KMS-11 (cell line): ENCODE results near the gene THAP8.

ENCODE experiments used
- H2AFZ ChIP-seq: fragments of 200-600 bp; sonication (generic); 2 replicates; pipeline ENCODE4 v1.6.1; 2016; ENCODE audit warnings: antibody characterized with exemption, mixed run types, low read depth
- H3K27ac ChIP-seq: fragments of 200-600 bp; sonication (generic); 2 replicates; pipeline ENCODE4 v1.6.1; 2016; ENCODE audit warnings: mild to moderate bottlenecking, mixed run types
- H3K27me3 ChIP-seq: fragments of 200-600 bp; sonication (generic); 2 replicates; pipeline ENCODE4 v1.6.1; 2017; ENCODE audit warnings: mild to moderate bottlenecking, low read depth, mixed run types, moderate library complexity; ENCODE audit not compliant: insufficient read depth
- H3K36me3 ChIP-seq: fragments of 200-600 bp; sonication (generic); 2 replicates; pipeline ENCODE4 v1.6.1; 2017; ENCODE audit warnings: mild to moderate bottlenecking, mixed run types; ENCODE audit not compliant: insufficient read depth
- H3K4me1 ChIP-seq: fragments of 200-600 bp; sonication (generic); 2 replicates; pipeline ENCODE4 v1.6.1; 2016; ENCODE audit warnings: mild to moderate bottlenecking, low read depth, mixed run types; ENCODE audit not compliant: poor library complexity, severe bottlenecking
- H3K4me2 ChIP-seq: fragments of 200-600 bp; sonication (generic); 2 replicates; pipeline ENCODE4 v1.7.0; 2016; ENCODE audit warnings: mild to moderate bottlenecking, mixed run types
- H3K4me3 ChIP-seq: fragments of 200-600 bp; sonication (generic); IDR thresholded peaks from 2 replicates; pipeline ENCODE4 v1.6.1; 2017; ENCODE audit warnings: low read depth, low read length, mixed read lengths; ENCODE audit not compliant: insufficient read depth
- H3K79me2 ChIP-seq: fragments of 200-600 bp; sonication (generic); 2 replicates; pipeline ENCODE4 v1.6.1; 2016; ENCODE audit warnings: low read depth, mixed run types; ENCODE audit not compliant: insufficient read depth
- H3K9ac ChIP-seq: fragments of 200-600 bp; sonication (generic); 2 replicates; pipeline ENCODE4 v1.6.1; 2016; ENCODE audit warnings: mild to moderate bottlenecking, mixed run types
- H4K20me1 ChIP-seq: fragments of 200-600 bp; sonication (generic); 2 replicates; pipeline ENCODE4 v1.6.1; 2016; ENCODE audit warnings: mild to moderate bottlenecking, mixed run types; ENCODE audit not compliant: insufficient read depth
- TF ChIP-seq, protein P1 (sequence below): fragments of 200-600 bp; sonication (generic); conservative IDR thresholded peaks from 2 replicates; pipeline ENCODE4 v1.6.1; 2017; ENCODE audit warnings: low read depth, mild to moderate bottlenecking, antibody characterized with exemption, low read length, moderate library complexity, mixed read lengths

The THAP8 gene

GRCh38 chr19:36092566-36092965 is 38.5 kb upstream of the THAP8 start:
- H3K36me3 ChIP-seq: peaks cover 3% of the 10 kb centered on the region; the same call in 1 of the 2 replicates
- H3K9ac ChIP-seq: no peak overlapping the region
- no peaks in the 10 kb centered on the region for H3K4me1 ChIP-seq
- H2AFZ ChIP-seq: no peak overlapping the region
- no peak overlapping the region for H3K4me3 ChIP-seq
- H3K4me2 ChIP-seq: no peak overlapping the region
- no peak overlapping the region for H3K27ac ChIP-seq
- H3K27me3 ChIP-seq: no peaks in the 10 kb centered on the region
- no peaks in the 10 kb centered on the region for H4K20me1 ChIP-seq
- TF ChIP-seq, protein P1, sequence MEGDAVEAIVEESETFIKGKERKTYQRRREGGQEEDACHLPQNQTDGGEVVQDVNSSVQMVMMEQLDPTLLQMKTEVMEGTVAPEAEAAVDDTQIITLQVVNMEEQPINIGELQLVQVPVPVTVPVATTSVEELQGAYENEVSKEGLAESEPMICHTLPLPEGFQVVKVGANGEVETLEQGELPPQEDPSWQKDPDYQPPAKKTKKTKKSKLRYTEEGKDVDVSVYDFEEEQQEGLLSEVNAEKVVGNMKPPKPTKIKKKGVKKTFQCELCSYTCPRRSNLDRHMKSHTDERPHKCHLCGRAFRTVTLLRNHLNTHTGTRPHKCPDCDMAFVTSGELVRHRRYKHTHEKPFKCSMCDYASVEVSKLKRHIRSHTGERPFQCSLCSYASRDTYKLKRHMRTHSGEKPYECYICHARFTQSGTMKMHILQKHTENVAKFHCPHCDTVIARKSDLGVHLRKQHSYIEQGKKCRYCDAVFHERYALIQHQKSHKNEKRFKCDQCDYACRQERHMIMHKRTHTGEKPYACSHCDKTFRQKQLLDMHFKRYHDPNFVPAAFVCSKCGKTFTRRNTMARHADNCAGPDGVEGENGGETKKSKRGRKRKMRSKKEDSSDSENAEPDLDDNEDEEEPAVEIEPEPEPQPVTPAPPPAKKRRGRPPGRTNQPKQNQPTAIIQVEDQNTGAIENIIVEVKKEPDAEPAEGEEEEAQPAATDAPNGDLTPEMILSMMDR: no peak
- no peaks in the 10 kb centered on the region for H3K79me2 ChIP-seq

- Histone ChIP-seq H3K36me3 (peaks cover 3% of the 10 kb centered on the region; the same call in 1 of the 2 replicates), H2AFZ (no peak overlapping the region)
Observed at GRCh38 chr19:36090910-36091695, 37.0 kb upstream of the THAP8 start.

GRCh38 chr19:36089847-36090246 is 35.8 kb upstream of the THAP8 start:
- Histone ChIP-seq H3K9ac (no peak overlapping the region), H3K27ac (no peak overlapping the region), H3K4me2 (no peak overlapping the region), H4K20me1 (no peaks in the 10 kb centered on the region), H3K36me3 (peaks cover 3% of the 10 kb centered on the region; the same call in 1 of the 2 replicates), H3K4me1 (no peaks in the 10 kb centered on the region), H3K4me3 (no peak overlapping the region), H2AFZ (no peak overlapping the region), H3K27me3 (no peaks in the 10 kb centered on the region), H3K79me2 (no peaks in the 10 kb centered on the region)
- TF ChIP-seq, protein P1: no peak

More at GRCh38 chr19:36090910-36091695, 37.0 kb upstream of the THAP8 start:
- no peak overlapping the region for H3K9ac ChIP-seq
- H3K4me2 ChIP-seq: no peak overlapping the region
- no peaks in the 10 kb centered on the region for H3K27me3 ChIP-seq
- no peaks in the 10 kb centered on the region for H4K20me1 ChIP-seq
- H3K79me2 ChIP-seq: no peaks in the 10 kb centered on the region
- H3K4me1 ChIP-seq: no peaks in the 10 kb centered on the region
- no peak overlapping the region for H3K27ac ChIP-seq
- TF ChIP-seq, protein P1: no peak
- H3K4me3 ChIP-seq: no peak overlapping the region

- Histone ChIP-seq H2AFZ (no peak overlapping the region), H3K79me2 (no peaks in the 10 kb centered on the region), H3K27ac (no peak overlapping the region), H4K20me1 (no peaks in the 10 kb centered on the region), H3K9ac (no peak overlapping the region), H3K27me3 (no peaks in the 10 kb centered on the region), H3K4me2 (no peak overlapping the region), H3K4me1 (no peaks in the 10 kb centered on the region), H3K36me3 (peaks cover 18% of the 10 kb centered on the region; the same call in 1 of the 2 replicates), H3K4me3 (no peak overlapping the region)
- TF ChIP-seq, protein P1: no peak
Observed at GRCh38 chr19:36086326-36086725, 32.2 kb upstream of the THAP8 start.
